Breast epithelium (tissue), 4 donors: ENCODE results near the gene GPR61. TPM values are rescaled to one million over a fixed set of nuclear protein-coding genes. Genes with fewer than 3 reads are reported as not detected.

Source experiments
- DNase-seq, 2 donors: peaks; one replicate each; pipeline ENCODE4 v3.0.0-alpha.2; 2019; ENCODE audit warnings: low spot score in 2 of 2
- H3K27ac ChIP-seq, 2 donors: fragments of 200-600 bp; sonication (generic) in 1 of 2; one replicate each; pipeline ENCODE4 v1.5.1; 2016 to 2019; ENCODE audit warnings: mild to moderate bottlenecking in 1 of 2
- H3K27me3 ChIP-seq, 2 donors: fragments of 200-600 bp; sonication (generic) in 1 of 2; one replicate each; pipeline versions ENCODE4 v1.5.1 to v1.6.0; 2017 to 2019; ENCODE audit warnings: control low read depth in 1 of 2, mild to moderate bottlenecking in 1 of 2
- H3K36me3 ChIP-seq: fragments of 200-600 bp; one replicate; pipeline ENCODE4 v1.5.1; 2019
- H3K4me1 ChIP-seq, 2 donors: fragments of 200-600 bp; sonication (generic); one replicate each; pipeline ENCODE4 v1.5.1; 2016 to 2019; ENCODE audit warnings: control low read depth in 1 of 2
- H3K4me3 ChIP-seq, 3 donors: fragments of 200-600 bp; sonication (generic); 1 replicate in 2 of 3; 2 replicates in 1 of 3; pipeline ENCODE4 v1.5.1; 2016 to 2019; ENCODE audit warnings: mild to moderate bottlenecking in 3 of 3, moderate library complexity in 2 of 3
- H3K9me3 ChIP-seq, 2 donors: fragments of 200-600 bp; sonication (generic) in 1 of 2; one replicate each; pipeline ENCODE4 v1.5.1; 2016 to 2019; ENCODE audit warnings: control low read depth in 1 of 2
- POLR2A ChIP-seq: fragments of 450-650 bp; IDR thresholded peaks from one replicate; pipeline ENCODE4 v1.6.1; 2016; ENCODE audit warnings: antibody characterized with exemption, mild to moderate bottlenecking, moderate library complexity
- POLR2AphosphoS5 ChIP-seq, 3 donors: sonication (generic); formaldehyde crosslinking; IDR thresholded peaks; one replicate each; pipeline ENCODE4 v1.6.1; 2017; ENCODE audit warnings: antibody characterized with exemption in 3 of 3
- intact Hi-C: fragments of 100-400 bp; cut with DNase I; formaldehyde crosslinking; loops from one replicate; pipeline ENCODE4 v1.15.1; 2023; ENCODE audit warnings: low total_unique reads
- total RNA-seq, 3 donors: library from RNA; depleted of rRNA; stranded (reverse); fragments of >200 nt; gene quantifications; one replicate each; pipeline ENCODE4 v1.1.0, GENCODE V29; 2016
- TF ChIP-seq, protein P1 (sequence below), 3 donors: fragments of 450-650 bp; IDR thresholded peaks; one replicate each; pipeline ENCODE4 v1.5.1; 2016 to 2017; ENCODE audit warnings: antibody characterized with exemption in 3 of 3, mild to moderate bottlenecking in 3 of 3, moderate library complexity in 3 of 3

GPR61 gene
- total RNA-seq, 3 donors from 2014 or later = not detected

DNA sequence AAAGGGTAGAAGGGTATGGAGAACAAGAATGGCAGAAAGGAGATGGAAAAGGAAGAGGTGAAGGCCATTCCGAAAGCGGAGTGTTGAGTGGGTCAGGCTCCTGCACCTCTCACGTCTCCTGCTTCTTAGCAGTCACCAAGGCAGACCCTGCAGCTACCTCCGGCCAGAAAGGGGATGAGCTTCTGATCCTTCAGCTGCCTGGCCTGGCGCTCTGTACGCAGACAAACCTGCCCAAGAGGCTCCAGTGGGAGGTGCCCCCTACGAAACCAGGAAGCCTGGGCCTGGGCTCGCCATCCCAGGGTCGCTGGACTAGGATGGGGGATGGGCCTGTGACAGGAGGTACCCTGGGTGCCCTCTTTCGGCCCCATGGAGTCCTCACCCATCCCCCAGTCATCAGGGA is 3.0 kb downstream of the GPR61 start:
- H3K36me3 ChIP-seq = no peaks in the 10 kb centered on the region
- no peak overlapping the region for H3K4me3 ChIP-seq
- DNase-seq = no peak
- no peaks in the 10 kb centered on the region for H3K27me3 ChIP-seq
- TF ChIP-seq POLR2AphosphoS5 (IDR thresholded peaks at IDR 0.05) = no peak
- TF ChIP-seq, protein P1, sequence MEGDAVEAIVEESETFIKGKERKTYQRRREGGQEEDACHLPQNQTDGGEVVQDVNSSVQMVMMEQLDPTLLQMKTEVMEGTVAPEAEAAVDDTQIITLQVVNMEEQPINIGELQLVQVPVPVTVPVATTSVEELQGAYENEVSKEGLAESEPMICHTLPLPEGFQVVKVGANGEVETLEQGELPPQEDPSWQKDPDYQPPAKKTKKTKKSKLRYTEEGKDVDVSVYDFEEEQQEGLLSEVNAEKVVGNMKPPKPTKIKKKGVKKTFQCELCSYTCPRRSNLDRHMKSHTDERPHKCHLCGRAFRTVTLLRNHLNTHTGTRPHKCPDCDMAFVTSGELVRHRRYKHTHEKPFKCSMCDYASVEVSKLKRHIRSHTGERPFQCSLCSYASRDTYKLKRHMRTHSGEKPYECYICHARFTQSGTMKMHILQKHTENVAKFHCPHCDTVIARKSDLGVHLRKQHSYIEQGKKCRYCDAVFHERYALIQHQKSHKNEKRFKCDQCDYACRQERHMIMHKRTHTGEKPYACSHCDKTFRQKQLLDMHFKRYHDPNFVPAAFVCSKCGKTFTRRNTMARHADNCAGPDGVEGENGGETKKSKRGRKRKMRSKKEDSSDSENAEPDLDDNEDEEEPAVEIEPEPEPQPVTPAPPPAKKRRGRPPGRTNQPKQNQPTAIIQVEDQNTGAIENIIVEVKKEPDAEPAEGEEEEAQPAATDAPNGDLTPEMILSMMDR (IDR thresholded peaks at IDR 0.05) = no peak
- TF ChIP-seq POLR2A = no peak
- intact Hi-C loops = loop anchor here (10.0 kb wide), 1 partner anchor 222 kb away; the partner anchor contains the start of gene EPS8L3
- H3K27ac ChIP-seq = no peak overlapping the region
- H3K4me1 ChIP-seq = peaks cover 0 to 7% of the 10 kb centered on the region in 2 donors
- no peaks in the 10 kb centered on the region for H3K9me3 ChIP-seq

DNA sequence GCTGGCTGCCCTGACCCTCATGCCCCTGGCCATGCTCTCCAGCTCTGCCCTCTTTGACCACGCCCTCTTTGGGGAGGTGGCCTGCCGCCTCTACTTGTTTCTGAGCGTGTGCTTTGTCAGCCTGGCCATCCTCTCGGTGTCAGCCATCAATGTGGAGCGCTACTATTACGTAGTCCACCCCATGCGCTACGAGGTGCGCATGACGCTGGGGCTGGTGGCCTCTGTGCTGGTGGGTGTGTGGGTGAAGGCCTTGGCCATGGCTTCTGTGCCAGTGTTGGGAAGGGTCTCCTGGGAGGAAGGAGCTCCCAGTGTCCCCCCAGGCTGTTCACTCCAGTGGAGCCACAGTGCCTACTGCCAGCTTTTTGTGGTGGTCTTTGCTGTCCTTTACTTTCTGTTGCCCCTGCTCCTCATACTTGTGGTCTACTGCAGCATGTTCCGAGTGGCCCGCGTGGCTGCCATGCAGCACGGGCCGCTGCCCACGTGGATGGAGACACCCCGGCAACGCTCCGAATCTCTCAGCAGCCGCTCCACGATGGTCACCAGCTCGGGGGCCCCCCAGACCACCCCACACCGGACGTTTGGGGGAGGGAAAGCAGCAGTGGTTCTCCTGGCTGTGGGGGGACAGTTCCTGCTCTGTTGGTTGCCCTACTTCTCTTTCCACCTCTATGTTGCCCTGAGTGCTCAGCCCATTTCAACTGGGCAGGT is 3.8 kb downstream of the GPR61 start:
- peaks cover 0 to 7% of the 10 kb centered on the region in 2 donors for H3K4me1 ChIP-seq
- no peak for DNase-seq
- no peak overlapping the region for H3K27ac ChIP-seq
- no peaks in the 10 kb centered on the region for H3K36me3 ChIP-seq
- TF ChIP-seq POLR2AphosphoS5 (IDR thresholded peaks at IDR 0.05) (no peak), POLR2A (no peak)
- TF ChIP-seq, protein P1 (IDR thresholded peaks at IDR 0.05) = no peak
- intact Hi-C loops = loop anchor here (10.0 kb wide), 1 partner anchor 221 kb away; the partner anchor contains the start of gene EPS8L3
- H3K9me3 ChIP-seq = no peaks in the 10 kb centered on the region
- no peaks in the 10 kb centered on the region for H3K27me3 ChIP-seq
- H3K4me3 ChIP-seq = no peak overlapping the region

DNA sequence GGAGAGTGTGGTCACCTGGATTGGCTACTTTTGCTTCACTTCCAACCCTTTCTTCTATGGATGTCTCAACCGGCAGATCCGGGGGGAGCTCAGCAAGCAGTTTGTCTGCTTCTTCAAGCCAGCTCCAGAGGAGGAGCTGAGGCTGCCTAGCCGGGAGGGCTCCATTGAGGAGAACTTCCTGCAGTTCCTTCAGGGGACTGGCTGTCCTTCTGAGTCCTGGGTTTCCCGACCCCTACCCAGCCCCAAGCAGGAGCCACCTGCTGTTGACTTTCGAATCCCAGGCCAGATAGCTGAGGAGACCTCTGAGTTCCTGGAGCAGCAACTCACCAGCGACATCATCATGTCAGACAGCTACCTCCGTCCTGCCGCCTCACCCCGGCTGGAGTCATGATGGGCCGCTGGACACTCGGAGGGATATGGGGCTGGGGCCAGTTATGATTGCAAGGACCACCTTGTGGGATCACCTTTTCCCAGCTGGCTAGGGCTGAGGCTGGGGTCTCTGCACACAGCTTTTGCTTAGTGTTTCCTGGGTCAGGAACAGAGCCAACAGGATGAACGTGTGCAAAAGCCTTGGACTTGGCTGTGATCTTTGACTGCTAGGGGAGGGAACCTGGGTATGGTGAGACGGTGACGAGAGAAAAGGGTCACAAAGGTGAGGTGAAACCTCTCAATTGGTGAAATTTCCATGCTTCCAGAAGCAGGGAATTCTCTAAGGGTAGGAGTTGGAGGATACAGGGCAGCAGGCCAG is 4.5 kb downstream of the GPR61 start:
- H3K27ac ChIP-seq = no peak overlapping the region
- H3K4me3 ChIP-seq = no peak overlapping the region
- intact Hi-C loops = loop anchor here (10.0 kb wide), 1 partner anchor 221 kb away; the partner anchor contains the start of gene EPS8L3
- H3K27me3 ChIP-seq = no peaks in the 10 kb centered on the region
- no peaks in the 10 kb centered on the region for H3K9me3 ChIP-seq
- H3K36me3 ChIP-seq = no peaks in the 10 kb centered on the region
- TF ChIP-seq, protein P1 (IDR thresholded peaks at IDR 0.05) = no peak
- peaks cover 0 to 7% of the 10 kb centered on the region in 2 donors for H3K4me1 ChIP-seq
- no peak for DNase-seq

DNA sequence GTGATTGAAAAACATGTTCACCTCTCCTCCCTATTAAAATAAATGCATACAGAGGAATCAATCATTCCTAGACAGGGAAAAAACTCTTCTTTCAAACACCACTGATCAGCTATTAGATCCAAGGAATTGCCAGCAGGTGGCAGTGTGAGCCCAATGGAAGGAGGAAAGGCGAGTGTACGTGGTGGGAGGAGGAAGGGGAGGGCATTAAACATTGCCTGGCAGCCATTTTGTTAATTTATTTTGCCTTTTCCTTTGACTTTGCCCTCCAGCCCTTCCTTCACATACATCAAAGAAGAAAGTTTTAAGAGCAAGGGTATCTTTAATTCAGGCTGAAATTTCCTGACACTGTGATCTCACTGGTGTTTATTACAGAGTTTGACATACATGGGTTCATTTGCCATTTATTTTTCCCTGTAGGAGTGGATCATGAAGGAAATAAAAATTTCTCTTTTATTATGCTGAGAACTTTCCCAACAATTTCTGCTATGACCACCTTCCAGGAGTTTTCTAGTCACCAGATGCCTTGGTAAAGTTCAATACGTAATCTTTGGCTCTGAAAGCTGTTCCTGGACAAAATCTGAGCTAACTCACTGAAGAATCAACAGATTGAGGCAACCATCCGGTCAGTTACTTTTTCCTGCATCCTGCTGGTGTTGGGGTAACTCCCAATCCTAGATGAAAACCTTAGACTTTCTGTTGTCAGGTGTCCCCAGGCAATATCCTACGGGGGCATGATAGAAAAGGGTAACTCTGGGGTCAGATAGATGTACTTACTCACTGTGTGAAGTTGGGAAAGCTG is 6.8 kb downstream of the GPR61 start:
- Histone ChIP-seq H3K27ac (peak overlapping the region; percentile 98), H3K9me3 (no peaks in the 10 kb centered on the region), H3K4me1 (peaks cover 0 to 7% of the 10 kb centered on the region in 2 donors), H3K27me3 (no peaks in the 10 kb centered on the region), H3K4me3 (peak overlapping the region in 2 of 3 donors; percentile 73 to 98), H3K36me3 (no peaks in the 10 kb centered on the region)
- DNase-seq = peak; percentile 87 to 88
- peak in 2 of 3 donors; percentile 27 to 31 for TF ChIP-seq POLR2AphosphoS5 (IDR thresholded peaks at IDR 0.05)
- no peak for TF ChIP-seq POLR2A
- TF ChIP-seq, protein P1 (IDR thresholded peaks at IDR 0.05) = peak; percentile 80 to 92 (median 83)
- intact Hi-C loops = loop anchor here (10.0 kb wide), 1 partner anchor 218 kb away; the partner anchor contains the start of gene EPS8L3
